PC-3 (cell line): ENCODE data around the gene PTPN23. TPM values are rescaled to one million over a fixed set of nuclear protein-coding genes. Genes with fewer than 3 reads are reported as not detected.

ENCODE experiments used
- ATAC-seq: fragments of 200-7000 bp; cut with Tn5 transposase; 2 replicates; pipeline ENCODE4 v1.9.1; 2020; ENCODE audit warnings: mild to moderate bottlenecking, moderate library complexity
- BruUV-seq: library from RNA; stranded (reverse); fragments of 400-500 nt; replicated peaks from 2 replicates; lab custom pipeline; 2021; lab: Mats Ljungman, UMichigan
- CTCF ChIA-PET: fragments of 300-600 bp; sonication (Branson Sonifier 250); formaldehyde crosslinking; loops from one replicate; lab custom pipeline; 2022; ENCODE audit warnings: antibody characterized with exemption; lab: Charles Lee
- POLR2A ChIA-PET: fragments of 300-600 bp; sonication (Branson Sonifier 250); formaldehyde crosslinking; loops from one replicate; lab custom pipeline; 2022; ENCODE audit warnings: antibody characterized with exemption; ENCODE audit not compliant: unreplicated experiment; lab: Charles Lee
- DNase-seq: peaks from one replicate; pipeline ENCODE4 v3.0.0-alpha.2; 2015
- H2AFZ ChIP-seq: fragments of 300-600 bp; sonication (generic); 2 replicates; pipeline ENCODE4 v1.6.0; 2016; ENCODE audit warnings: antibody characterized with exemption, low read length
- H3F3A ChIP-seq: fragments of 300-600 bp; sonication (generic); one replicate; pipeline ENCODE4 v1.6.0; 2017; ENCODE audit warnings: antibody characterized with exemption, low read length, control low read depth, mild to moderate bottlenecking; ENCODE audit not compliant: unreplicated experiment
- H3K27ac ChIP-seq: fragments of 300-600 bp; sonication (generic); 2 replicates; pipeline ENCODE4 v1.5.1; 2016; ENCODE audit warnings: mild to moderate bottlenecking, low read length
- H3K27me3 ChIP-seq: fragments of 300-600 bp; sonication (generic); 2 replicates; pipeline ENCODE4 v1.6.1; 2016; ENCODE audit warnings: low read length, mixed read lengths
- H3K36me3 ChIP-seq: fragments of 300-600 bp; sonication (generic); 2 replicates; pipeline ENCODE4 v1.6.1; 2016; ENCODE audit warnings: low read depth, mixed run types, low read length, mixed read lengths
- H3K4me1 ChIP-seq: fragments of 300-600 bp; sonication (generic); 2 replicates; pipeline ENCODE4 v1.5.1; 2016; ENCODE audit warnings: low read length; ENCODE audit not compliant: insufficient read depth
- H3K4me2 ChIP-seq: fragments of 300-600 bp; sonication (generic); 2 replicates; pipeline ENCODE4 v1.6.0; 2016; ENCODE audit warnings: low read length
- H3K4me3 ChIP-seq: fragments of 300-600 bp; sonication (generic); 2 replicates; pipeline ENCODE4 v1.5.1; 2016; ENCODE audit warnings: mild to moderate bottlenecking, low read length, mixed read lengths
- H3K79me2 ChIP-seq: fragments of 300-600 bp; sonication (generic); 2 replicates; pipeline ENCODE4 v1.6.1; 2017; ENCODE audit warnings: low read length, mixed read lengths
- H3K9ac ChIP-seq: fragments of 300-600 bp; sonication (generic); 2 replicates; pipeline ENCODE4 v1.6.0; 2016; ENCODE audit warnings: mild to moderate bottlenecking, low read length
- H3K9me2 ChIP-seq: fragments of 300-600 bp; sonication (generic); replicated peaks from 2 replicates; pipeline ENCODE4 v1.6.1; 2016; ENCODE audit warnings: mixed run types, low read length, mixed read lengths
- H3K9me3 ChIP-seq: fragments of 300-600 bp; sonication (generic); 2 replicates; pipeline ENCODE4 v1.6.1; 2016; ENCODE audit warnings: low read length, mixed read lengths
- H4K20me1 ChIP-seq: fragments of 300-600 bp; sonication (generic); 2 replicates; pipeline ENCODE4 v1.6.1; 2016; ENCODE audit warnings: low read length, mixed read lengths
- EZH2 ChIP-seq: fragments of 300-600 bp; sonication (generic); IDR thresholded peaks from one replicate; pipeline ENCODE4 v1.6.1; 2017; ENCODE audit warnings: antibody characterized with exemption, mild to moderate bottlenecking, low read length; ENCODE audit not compliant: unreplicated experiment
- EZH2phosphoT487 ChIP-seq: fragments of 300-600 bp; sonication (generic); IDR thresholded peaks from 2 replicates; pipeline ENCODE4 v1.6.1; 2018; ENCODE audit warnings: mild to moderate bottlenecking, antibody characterized with exemption, low read length, borderline replicate concordance
- intact Hi-C: fragments of 100-400 bp; cut with micrococcal nuclease; formaldehyde crosslinking; loops from 2 replicates; pipeline ENCODE4 v1.9.0; 2023
- total RNA-seq: library from RNA; depleted of rRNA; stranded (reverse); fragments of >200 nt; gene quantifications from 2 replicates; pipeline ENCODE4 v1.2.3, GENCODE V29; 2014
- TF ChIP-seq, protein P1 (sequence below): fragments of 300-600 bp; sonication (generic); conservative IDR thresholded peaks from 2 replicates; pipeline ENCODE4 v1.5.1; 2017; ENCODE audit warnings: antibody characterized with exemption, low read depth, mild to moderate bottlenecking, low read length

PTPN23 gene
- total RNA-seq, 1 experiment from 2014 or later: 22.3 TPM

DNA sequence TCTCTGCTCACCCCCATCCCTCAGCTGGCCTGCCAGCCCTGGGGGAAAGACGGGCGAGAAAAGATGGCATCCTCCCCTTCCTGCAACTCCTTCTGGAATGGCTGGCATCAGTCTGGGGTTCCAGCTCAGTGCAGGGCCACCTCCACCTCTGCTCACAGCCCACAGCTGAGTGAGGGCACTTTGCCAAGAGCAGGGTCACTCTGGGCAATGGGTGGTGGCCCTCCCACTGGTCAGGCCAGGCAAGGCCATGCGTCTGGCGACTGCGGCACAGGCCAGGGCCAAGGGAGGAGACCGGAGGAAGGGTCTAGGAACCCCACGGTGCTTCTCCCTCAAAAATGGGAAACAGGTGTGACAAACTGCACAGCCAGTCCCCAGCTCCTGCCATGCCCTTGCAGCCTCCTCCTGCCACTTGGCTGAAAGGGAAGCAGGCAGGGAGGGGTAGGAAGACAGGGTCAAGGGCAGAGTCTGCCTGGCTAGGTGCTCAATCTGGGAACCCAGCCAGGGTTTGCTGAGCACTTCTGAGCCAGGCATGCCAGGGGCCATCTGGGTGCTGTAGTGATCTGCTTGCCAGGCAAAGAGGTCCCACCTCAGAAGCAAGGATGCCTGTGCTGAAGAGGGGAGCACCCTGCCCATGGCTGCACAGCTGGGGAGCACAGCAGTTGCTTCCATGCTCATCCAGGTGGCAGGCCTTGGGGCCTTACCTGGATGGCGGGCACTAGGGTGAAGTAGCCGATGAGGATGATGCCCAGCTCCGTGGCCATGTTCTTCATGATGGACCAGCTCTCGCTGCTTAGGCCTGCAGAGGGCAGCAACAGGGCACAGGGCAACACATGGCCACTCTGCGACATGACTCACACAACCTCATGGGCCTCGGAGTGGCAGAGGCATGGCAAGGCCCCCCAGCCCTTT is 41.2 kb downstream of the PTPN23 start:
- no peaks in the 10 kb centered on the region for H3K9me2 ChIP-seq
- no peaks in the 10 kb centered on the region for H3K4me1 ChIP-seq
- DNase-seq: peak; percentile 34
- H3K4me2 ChIP-seq: no peak overlapping the region
- BruUV-seq: no TSS peak
- no peak overlapping the region for H3K4me3 ChIP-seq
- intact Hi-C loops: loop anchor here (1.0 kb wide), 3 partner anchors 54 to 367 kb away; partner anchors contain the start of gene ELP6
- no peaks in the 10 kb centered on the region for H3F3A ChIP-seq
- H3K9me3 ChIP-seq: no peaks in the 10 kb centered on the region
- POLR2A ChIA-PET: interaction anchor here (0.7 kb wide), 1 partner anchor 319 kb away, joined by 3 read pairs; no protein-coding TSS in a partner anchor
- no peak overlapping the region for H3K9ac ChIP-seq
- H3K27ac ChIP-seq: no peak overlapping the region
- no peaks in the 10 kb centered on the region for H3K79me2 ChIP-seq
- H3K36me3 ChIP-seq: peaks cover 2% of the 10 kb centered on the region; the same call in 1 of the 2 replicates
- H3K27me3 ChIP-seq: no peaks in the 10 kb centered on the region
- CTCF ChIA-PET: interaction anchor here (0.6 to 1.2 kb wide), 3 partner anchors 22 to 427 kb away, joined by 3 to 5 read pairs (median 4); partner anchors contain the start of gene SCAP
- TF ChIP-seq EZH2 (no peak), EZH2phosphoT487 (no peak)
- TF ChIP-seq, protein P1, sequence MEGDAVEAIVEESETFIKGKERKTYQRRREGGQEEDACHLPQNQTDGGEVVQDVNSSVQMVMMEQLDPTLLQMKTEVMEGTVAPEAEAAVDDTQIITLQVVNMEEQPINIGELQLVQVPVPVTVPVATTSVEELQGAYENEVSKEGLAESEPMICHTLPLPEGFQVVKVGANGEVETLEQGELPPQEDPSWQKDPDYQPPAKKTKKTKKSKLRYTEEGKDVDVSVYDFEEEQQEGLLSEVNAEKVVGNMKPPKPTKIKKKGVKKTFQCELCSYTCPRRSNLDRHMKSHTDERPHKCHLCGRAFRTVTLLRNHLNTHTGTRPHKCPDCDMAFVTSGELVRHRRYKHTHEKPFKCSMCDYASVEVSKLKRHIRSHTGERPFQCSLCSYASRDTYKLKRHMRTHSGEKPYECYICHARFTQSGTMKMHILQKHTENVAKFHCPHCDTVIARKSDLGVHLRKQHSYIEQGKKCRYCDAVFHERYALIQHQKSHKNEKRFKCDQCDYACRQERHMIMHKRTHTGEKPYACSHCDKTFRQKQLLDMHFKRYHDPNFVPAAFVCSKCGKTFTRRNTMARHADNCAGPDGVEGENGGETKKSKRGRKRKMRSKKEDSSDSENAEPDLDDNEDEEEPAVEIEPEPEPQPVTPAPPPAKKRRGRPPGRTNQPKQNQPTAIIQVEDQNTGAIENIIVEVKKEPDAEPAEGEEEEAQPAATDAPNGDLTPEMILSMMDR: peak; percentile 61
- ATAC-seq: peak; percentile 12; the same call in 1 of the 2 replicates
- no peak overlapping the region for H2AFZ ChIP-seq
- no peaks in the 10 kb centered on the region for H4K20me1 ChIP-seq

DNA sequence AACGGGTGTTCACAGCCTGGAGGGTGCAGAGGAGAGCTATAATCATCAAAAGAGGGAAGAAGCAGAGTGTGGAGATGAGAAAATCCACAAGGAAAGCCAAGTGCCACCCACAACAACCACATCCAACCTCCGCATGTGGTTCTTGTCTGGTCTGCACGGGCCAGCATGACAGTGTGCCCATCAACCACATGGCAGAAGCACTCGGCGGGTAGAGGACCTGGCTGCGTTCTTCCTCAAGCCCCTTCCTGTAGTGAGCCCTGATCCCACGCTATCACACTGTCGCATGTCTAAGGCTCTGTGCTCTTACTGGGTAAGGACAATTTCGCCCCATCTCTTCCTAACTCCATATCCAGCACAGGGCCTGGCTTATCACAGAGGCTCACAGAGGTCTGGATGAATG is 41.9 kb downstream of the PTPN23 start:
- H3K27ac ChIP-seq: no peak overlapping the region
- no peak for DNase-seq
- H3K9me3 ChIP-seq: no peaks in the 10 kb centered on the region
- no peaks in the 10 kb centered on the region for H3K79me2 ChIP-seq
- BruUV-seq: no TSS peak
- no peaks in the 10 kb centered on the region for H3K9me2 ChIP-seq
- no peak overlapping the region for H3K4me3 ChIP-seq
- TF ChIP-seq EZH2phosphoT487 (no peak), EZH2 (no peak)
- TF ChIP-seq, protein P1: no peak
- no peaks in the 10 kb centered on the region for H3K4me1 ChIP-seq
- H4K20me1 ChIP-seq: no peaks in the 10 kb centered on the region
- peaks cover 5% of the 10 kb centered on the region for H3K36me3 ChIP-seq
- ChIA-PET POLR2A (no interaction called here), CTCF (interaction anchor here (0.7 to 0.9 kb wide), 2 partner anchors 21 to 421 kb away, joined by 3 to 5 read pairs; no protein-coding TSS in a partner anchor)
- no peaks in the 10 kb centered on the region for H3K27me3 ChIP-seq
- intact Hi-C loops: no loop called here
- H3K9ac ChIP-seq: no peak overlapping the region
- no peak overlapping the region for H3K4me2 ChIP-seq
- no peak overlapping the region for H2AFZ ChIP-seq
- no peak for ATAC-seq
- no peaks in the 10 kb centered on the region for H3F3A ChIP-seq
